Activated B cell treated with CpG ODN at 0.5 μM for 24 hours (primary cell): ENCODE measurements around the gene EPS15. TPM values are rescaled to one million over a fixed set of nuclear protein-coding genes. Genes with fewer than 3 reads are reported as not detected.
A peak's percentile ranks its signal among the peaks of the same experiment; 100 is the strongest.

ENCODE experiments used
- ATAC-seq: fragments of 200-7000 bp; cut with Tn5 transposase; one replicate; pipeline ENCODE4 v1.10.0; 2021; ENCODE audit warnings: low read depth, mild to moderate bottlenecking, moderate library complexity
- CTCF ChIA-PET: fragments of 350-600 bp; sonication (Branson Sonifier 250); formaldehyde crosslinking; loops from one replicate; lab custom pipeline; 2021; ENCODE audit warnings: antibody characterized with exemption; lab: Charles Lee
- POLR2A ChIA-PET: fragments of 350-600 bp; sonication (Branson Sonifier 250); formaldehyde crosslinking; loops from one replicate; lab custom pipeline; 2021; ENCODE audit warnings: antibody characterized with exemption; lab: Charles Lee
- DNase-seq: peaks from one replicate; pipeline ENCODE4 v3.0.0; 2022
- H3K27ac Mint-ChIP-seq: one replicate; pipeline ENCODE4 v1.8.0; 2020; ENCODE audit warnings: mixed read lengths
- H3K27me3 Mint-ChIP-seq: one replicate; pipeline ENCODE4 v1.8.0; 2021; ENCODE audit warnings: mixed read lengths
- H3K36me3 Mint-ChIP-seq: one replicate; pipeline ENCODE4 v1.8.0; 2021; ENCODE audit warnings: low read depth, mixed read lengths
- H3K4me1 Mint-ChIP-seq: one replicate; pipeline ENCODE4 v1.8.0; 2021; ENCODE audit warnings: mixed read lengths
- H3K4me3 Mint-ChIP-seq: one replicate; pipeline ENCODE4 v1.8.0; 2020; ENCODE audit warnings: mild to moderate bottlenecking, mixed read lengths
- H3K9me3 Mint-ChIP-seq: one replicate; pipeline ENCODE4 v1.8.0; 2020; ENCODE audit warnings: mixed read lengths
- intact Hi-C: fragments of 100-400 bp; cut with micrococcal nuclease; formaldehyde crosslinking; loops from one replicate; pipeline ENCODE4 v1.15.1; 2024
- total RNA-seq: library from RNA; stranded (reverse); gene quantifications from 2 replicates; pipeline ENCODE4 v1.2.3, GENCODE V29; 2022
- TF ChIP-seq, protein P1 (sequence below): fragments of 200-600 bp; IDR thresholded peaks from one replicate; pipeline ENCODE4 v1.8.0; 2022; ENCODE audit warnings: antibody characterized with exemption, mild to moderate bottlenecking

The EPS15 gene
- total RNA-seq, 1 donor from 2014 or later = 150 TPM

DNA sequence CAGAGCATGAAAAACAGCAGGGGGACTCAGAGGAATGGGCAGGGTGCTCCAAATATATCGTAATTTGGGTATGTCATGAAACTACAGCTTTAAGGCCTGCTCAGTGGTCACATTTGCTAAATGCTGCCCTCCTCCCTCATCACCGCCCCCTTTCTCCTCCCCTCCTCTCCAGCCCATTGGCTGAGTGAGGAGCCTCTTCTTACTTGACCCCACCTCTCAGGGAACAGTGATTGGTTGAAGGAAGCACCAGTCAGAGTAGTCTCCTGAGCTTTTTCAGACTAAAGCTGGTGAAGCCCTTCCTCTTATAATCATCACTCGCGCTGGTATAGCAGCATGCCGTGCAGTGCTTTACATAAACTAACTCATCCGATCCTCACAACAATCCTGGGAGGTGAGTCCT is 178.7 kb downstream of the EPS15 start:
- Mint-ChIP-seq H3K36me3 (no peaks in the 10 kb centered on the region), H3K27me3 (peaks cover 24% of the 10 kb centered on the region), H3K27ac (no peak overlapping the region), H3K4me3 (no peak overlapping the region), H3K9me3 (no peaks in the 10 kb centered on the region), H3K4me1 (peaks cover 3% of the 10 kb centered on the region)
- TF ChIP-seq, protein P1, sequence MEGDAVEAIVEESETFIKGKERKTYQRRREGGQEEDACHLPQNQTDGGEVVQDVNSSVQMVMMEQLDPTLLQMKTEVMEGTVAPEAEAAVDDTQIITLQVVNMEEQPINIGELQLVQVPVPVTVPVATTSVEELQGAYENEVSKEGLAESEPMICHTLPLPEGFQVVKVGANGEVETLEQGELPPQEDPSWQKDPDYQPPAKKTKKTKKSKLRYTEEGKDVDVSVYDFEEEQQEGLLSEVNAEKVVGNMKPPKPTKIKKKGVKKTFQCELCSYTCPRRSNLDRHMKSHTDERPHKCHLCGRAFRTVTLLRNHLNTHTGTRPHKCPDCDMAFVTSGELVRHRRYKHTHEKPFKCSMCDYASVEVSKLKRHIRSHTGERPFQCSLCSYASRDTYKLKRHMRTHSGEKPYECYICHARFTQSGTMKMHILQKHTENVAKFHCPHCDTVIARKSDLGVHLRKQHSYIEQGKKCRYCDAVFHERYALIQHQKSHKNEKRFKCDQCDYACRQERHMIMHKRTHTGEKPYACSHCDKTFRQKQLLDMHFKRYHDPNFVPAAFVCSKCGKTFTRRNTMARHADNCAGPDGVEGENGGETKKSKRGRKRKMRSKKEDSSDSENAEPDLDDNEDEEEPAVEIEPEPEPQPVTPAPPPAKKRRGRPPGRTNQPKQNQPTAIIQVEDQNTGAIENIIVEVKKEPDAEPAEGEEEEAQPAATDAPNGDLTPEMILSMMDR = no peak
- intact Hi-C loops = no loop called here
- ChIA-PET POLR2A (no interaction called here), CTCF (no interaction called here)
- DNase-seq (no peak), ATAC-seq (no peak)

DNA sequence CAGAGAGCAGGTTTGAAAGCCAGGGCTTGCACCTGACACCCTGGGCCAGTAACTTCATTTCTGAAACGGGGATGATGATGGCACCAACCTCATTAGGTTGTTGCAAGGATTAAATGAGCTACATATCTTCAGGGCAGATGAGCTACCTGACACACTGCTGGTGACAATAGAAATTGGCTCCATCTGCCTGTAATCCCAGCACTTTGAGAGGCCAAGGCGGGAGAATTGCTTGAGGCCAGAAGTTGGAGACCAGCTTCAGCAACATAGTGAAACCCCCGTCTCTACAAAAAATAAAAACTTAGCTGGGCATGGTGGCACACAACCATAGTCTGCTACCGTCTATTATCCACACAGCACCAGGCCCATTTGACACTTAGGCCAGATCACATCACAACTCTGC is 182.4 kb downstream of the EPS15 start:
- no peak overlapping the region for H3K4me3 Mint-ChIP-seq
- TF ChIP-seq, protein P1 = no peak
- no peaks in the 10 kb centered on the region for H3K36me3 Mint-ChIP-seq
- intact Hi-C loops = no loop called here
- H3K4me1 Mint-ChIP-seq = no peaks in the 10 kb centered on the region
- H3K9me3 Mint-ChIP-seq = no peaks in the 10 kb centered on the region
- ChIA-PET POLR2A (interaction anchor here (0.5 kb wide), 1 partner anchor 446 kb away, joined by 3 read pairs; no protein-coding TSS in a partner anchor), CTCF (interaction anchor here (0.8 kb wide), 1 partner anchor 463 kb away, joined by 3 read pairs; no protein-coding TSS in a partner anchor)
- ATAC-seq = no peak
- no peak overlapping the region for H3K27ac Mint-ChIP-seq
- DNase-seq = no peak
- H3K27me3 Mint-ChIP-seq = peaks cover 6% of the 10 kb centered on the region

DNA sequence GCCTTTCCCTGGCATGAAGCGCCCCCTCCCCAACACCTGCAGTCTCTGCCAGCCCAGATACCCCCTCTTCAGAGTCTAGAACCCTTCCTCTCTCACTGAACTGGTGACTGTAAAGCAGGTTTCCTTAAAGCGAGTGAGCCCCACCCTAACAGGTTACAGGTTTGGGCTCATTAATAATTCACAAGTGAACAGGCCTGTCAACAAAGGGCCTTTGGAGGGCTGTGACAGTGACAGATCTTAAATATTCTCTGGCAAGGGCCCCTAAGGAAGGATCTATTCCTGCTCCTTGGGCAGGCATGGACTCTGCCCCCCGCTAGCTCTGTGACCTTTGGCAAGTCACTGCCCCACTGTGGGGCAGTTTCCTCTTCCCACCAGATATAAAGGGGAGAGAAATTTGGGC is 183.1 kb downstream of the EPS15 start:
- DNase-seq = no peak
- no peaks in the 10 kb centered on the region for H3K36me3 Mint-ChIP-seq
- ChIA-PET POLR2A (interaction anchor here (0.5 kb wide), 1 partner anchor 447 kb away, joined by 3 read pairs; no protein-coding TSS in a partner anchor), CTCF (interaction anchor here (0.6 kb wide), 1 partner anchor 373 kb away, joined by 4 read pairs; no protein-coding TSS in a partner anchor)
- H3K4me1 Mint-ChIP-seq = peaks cover 4% of the 10 kb centered on the region
- no peak overlapping the region for H3K4me3 Mint-ChIP-seq
- intact Hi-C loops = no loop called here
- H3K27me3 Mint-ChIP-seq = peaks cover 11% of the 10 kb centered on the region
- no peak for ATAC-seq
- TF ChIP-seq, protein P1 = no peak
- no peak overlapping the region for H3K27ac Mint-ChIP-seq
- H3K9me3 Mint-ChIP-seq = no peaks in the 10 kb centered on the region

DNA sequence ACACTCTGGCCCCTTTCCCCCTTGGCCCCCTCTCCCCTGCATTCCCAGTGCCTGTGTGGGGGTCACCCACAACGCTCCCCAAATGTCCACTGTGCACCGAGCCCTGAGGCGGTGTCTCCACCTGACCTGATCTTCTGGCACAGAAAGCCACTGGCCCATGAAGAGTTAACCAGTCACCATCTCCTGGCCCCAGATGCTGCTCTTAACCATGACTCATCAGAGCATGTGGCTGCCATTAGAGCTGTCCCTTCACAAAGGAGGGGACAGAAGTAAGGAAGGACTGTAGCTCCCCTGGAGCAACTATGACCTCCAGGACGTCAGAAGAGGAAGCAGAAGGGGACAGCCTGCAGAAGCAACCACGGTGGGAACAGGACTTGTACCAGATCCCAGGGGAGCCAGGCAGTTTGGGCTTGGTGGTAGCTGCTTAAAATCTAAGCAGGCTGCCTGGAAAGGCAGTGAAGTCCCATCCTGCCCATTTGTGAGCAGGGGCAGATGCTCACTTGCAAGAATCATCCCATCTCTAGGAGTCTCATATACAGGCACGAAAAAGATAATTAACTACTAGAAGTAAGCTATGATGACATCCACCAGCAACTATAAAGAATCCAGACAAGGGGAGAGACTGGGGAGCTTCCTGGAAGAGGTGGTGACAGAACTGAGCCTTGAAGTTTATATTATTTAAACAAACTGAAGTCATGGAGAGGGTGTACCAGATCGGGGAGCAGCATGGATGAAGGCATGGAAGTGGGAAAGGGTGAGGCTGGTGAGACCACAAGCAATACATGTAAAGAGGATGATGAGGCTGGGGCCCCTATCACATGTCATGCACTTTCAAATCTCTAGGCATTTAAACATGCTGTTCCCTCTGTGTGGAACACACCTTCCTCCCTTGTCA is 187.6 kb downstream of the EPS15 start:
- no peaks in the 10 kb centered on the region for H3K9me3 Mint-ChIP-seq
- TF ChIP-seq, protein P1 = no peak
- H3K27me3 Mint-ChIP-seq = peaks cover 25% of the 10 kb centered on the region
- DNase-seq (no peak), ATAC-seq (peak; percentile 54)
- no peaks in the 10 kb centered on the region for H3K36me3 Mint-ChIP-seq
- H3K27ac Mint-ChIP-seq = no peak overlapping the region
- POLR2A ChIA-PET = interaction anchor here (0.6 kb wide), 1 partner anchor 1020 kb away, joined by 5 read pairs; no protein-coding TSS in a partner anchor
- CTCF ChIA-PET = no interaction called here
- peaks cover 10% of the 10 kb centered on the region for H3K4me1 Mint-ChIP-seq
- peak overlapping the region; percentile 64 for H3K4me3 Mint-ChIP-seq
- intact Hi-C loops = no loop called here
